Transverse colon (tissue), 4 donors: ENCODE measurements around the gene NCOA4. TPM values are rescaled to one million over a fixed set of nuclear protein-coding genes. Genes with fewer than 3 reads are reported as not detected.

Source experiments
- DNase-seq: peaks from one replicate; pipeline ENCODE4 v3.0.0-alpha.2; 2019
- H3K27ac ChIP-seq, 4 donors: fragments of 200-600 bp; sonication (generic); 2 replicates each; pipeline ENCODE4 v1.5.1; 2016 to 2018; ENCODE audit warnings: inconsistent platforms in 4 of 4
- H3K27me3 ChIP-seq: fragments of 200-600 bp; sonication (generic); 2 replicates; pipeline ENCODE4 v1.5.1; 2017; ENCODE audit warnings: inconsistent platforms
- H3K36me3 ChIP-seq, 4 donors: fragments of 200-600 bp; sonication (generic); 2 replicates each; pipeline ENCODE4 v1.5.1; 2017 to 2019; ENCODE audit warnings: inconsistent platforms in 4 of 4
- H3K4me1 ChIP-seq, 4 donors: fragments of 200-600 bp; sonication (generic); 2 replicates each; pipeline ENCODE4 v1.5.1; 2017 to 2020; ENCODE audit warnings: inconsistent platforms in 4 of 4
- H3K4me3 ChIP-seq, 4 donors: fragments of 200-600 bp; sonication (generic); 1 replicate in 1 of 4; 2 replicates in 3 of 4; pipeline versions ENCODE4 v1.5.1 to v1.6.1; 2017 to 2019; ENCODE audit warnings: inconsistent platforms in 4 of 4
- H3K9me3 ChIP-seq, 2 donors: fragments of 200-600 bp; sonication (generic); 2 replicates each; pipeline ENCODE4 v1.5.1; 2017 to 2019; ENCODE audit warnings: inconsistent platforms in 2 of 2
- CTCF ChIP-seq, 5 experiments: fragments of 200-600 bp in 3 of 5; fragments of 450-650 bp in 2 of 5; sonication (generic) in 3 of 5; IDR thresholded peaks; 1 replicate in 2 of 5; 2 replicates in 3 of 5; pipeline ENCODE4 v1.5.1; 2016 to 2017; ENCODE audit warnings: antibody characterized with exemption in 5 of 5, inconsistent platforms in 3 of 5, mild to moderate bottlenecking in 2 of 5, moderate library complexity in 1 of 5
- EP300 ChIP-seq: sonication (generic); formaldehyde crosslinking; IDR thresholded peaks from one replicate; pipeline ENCODE4 v1.6.1; 2017; ENCODE audit warnings: antibody characterized with exemption, low read depth
- POLR2A ChIP-seq: fragments of 450-650 bp; IDR thresholded peaks from one replicate; pipeline ENCODE4 v1.6.1; 2016; ENCODE audit warnings: antibody characterized with exemption, mild to moderate bottlenecking, moderate library complexity
- POLR2AphosphoS5 ChIP-seq, 3 donors: sonication (generic); formaldehyde crosslinking; IDR thresholded peaks; one replicate each; pipeline ENCODE4 v1.6.1; 2016; ENCODE audit warnings: antibody characterized with exemption in 3 of 3
- WGBS, 2 donors: methylation state at CpG; one replicate each; pipeline ENCODE4 v1.1.5; 2018; ENCODE audit warnings: low coverage in 1 of 2; 5-methylcytosine and 5-hydroxymethylcytosine counted together
- in situ Hi-C, 4 donors: fragments of 200-750 bp; cut with MboI; loops; one replicate each; pipeline versions ENCODE4 v1.15.0 to v1.15.1; 2017; ENCODE audit warnings: low sequenced_read_pairs in 3 of 4, low pct_ligation_motif_present in 1 of 4, low pct_unique_long_range_greater_than_20kb in 1 of 4
- intact Hi-C: fragments of 100-400 bp; cut with DNase I; formaldehyde crosslinking; loops from one replicate; pipeline ENCODE4 v1.15.1; 2023; ENCODE audit warnings: low total_unique reads
- total RNA-seq, 4 donors: library from RNA; depleted of rRNA; stranded (reverse); fragments of >200 nt; gene quantifications; one replicate each; pipeline ENCODE4 v1.1.0, GENCODE V29; 2016

Gene NCOA4
- total RNA-seq, 4 donors from 2014 or later: 129 to 208 (median 178) TPM

- 73 to 84% methylated on average over 3 to 6 of the region's 6 CpGs for WGBS, 2 donors
- H3K27me3 ChIP-seq: no peaks in the 10 kb centered on the region
- H3K27ac ChIP-seq: no peak overlapping the region
- TF ChIP-seq POLR2AphosphoS5 (IDR thresholded peaks at IDR 0.05) (no peak), POLR2A (no peak), CTCF (IDR thresholded peaks at IDR 0.05) (no peak)
- no peak overlapping the region for H3K4me3 ChIP-seq
- peaks cover 3 to 31% (median 27%) of the 10 kb centered on the region in 4 donors for H3K4me1 ChIP-seq
- no peak for DNase-seq
- no peaks in the 10 kb centered on the region for H3K36me3 ChIP-seq
- in situ Hi-C loops (no loop called here), intact Hi-C loops (no loop called here)
- H3K9me3 ChIP-seq: no peaks in the 10 kb centered on the region
These were observed 1.5 kb upstream of the NCOA4 start for GRCh38 chr10:46031648-46032532.

- in situ Hi-C loops (no loop called here), intact Hi-C loops (no loop called here)
- Histone ChIP-seq H3K27me3 (no peaks in the 10 kb centered on the region), H3K4me3 (peak overlapping the region; percentile 68 to 92 (median 80)), H3K4me1 (peaks cover 20 to 54% (median 49%) of the 10 kb centered on the region in 4 donors), H3K9me3 (no peaks in the 10 kb centered on the region), H3K36me3 (no peaks in the 10 kb centered on the region), H3K27ac (peak overlapping the region; percentile 90 to 96 (median 95))
- DNase-seq: no peak
- TF ChIP-seq CTCF (IDR thresholded peaks at IDR 0.05) (no peak), EP300 (no peak), POLR2AphosphoS5 (IDR thresholded peaks at IDR 0.05) (no peak), POLR2A (no peak)
- WGBS, 2 donors: 9 to 28% methylated on average over 6 of the region's 6 CpGs
These were observed 877 bp downstream of the NCOA4 start for GRCh38 chr10:46029461-46030030.

- peak; percentile 33 for DNase-seq
These were observed 1.6 kb downstream of the NCOA4 start for GRCh38 chr10:46028584-46029460.

More at GRCh38 chr10:46028584-46029460, 1.6 kb downstream of the NCOA4 start:
- H3K36me3 ChIP-seq: no peaks in the 10 kb centered on the region
- intact Hi-C loops: no loop called here
- no peaks in the 10 kb centered on the region for H3K27me3 ChIP-seq
- in situ Hi-C loops: no loop called here
- peaks cover 23 to 62% (median 56%) of the 10 kb centered on the region in 4 donors for H3K4me1 ChIP-seq
- peak overlapping the region in 3 of 4 donors; percentile 74 to 92 (median 86) for H3K4me3 ChIP-seq
- no peaks in the 10 kb centered on the region for H3K9me3 ChIP-seq
- H3K27ac ChIP-seq: peak overlapping the region; percentile 90 to 96 (median 95)
- TF ChIP-seq POLR2A: no peak
- TF ChIP-seq CTCF (IDR thresholded peaks at IDR 0.05): peak; percentile 55 to 78 (median 59)
- TF ChIP-seq POLR2AphosphoS5 (IDR thresholded peaks at IDR 0.05): peak in 1 of 3 donors; percentile 13
- 17 to 18% methylated on average over 5 to 6 of the region's 6 CpGs for WGBS, 2 donors
